Measurements from ENCODE around the gene PAIP2. TPM values are rescaled to one million over a fixed set of nuclear protein-coding genes. Genes with fewer than 3 reads are reported as not detected.
"Not testable (repeated sequence)": the region's sequence is repeated elsewhere in the genome, so short reads cannot be mapped to it uniquely, and the experiment has no call there.

PAIP2 gene
- polyA plus RNA-seq, 1 of the 3 experiments (the other 2 are of a cell fraction): 73.2 TPM

- Histone ChIP-seq H3F3A (replicated peaks; ENCODE audit: insufficient read depth) (peaks cover 31% of the 10 kb centered on the region), H3K4me1 (ENCODE audit: control insufficient read depth in 1 of 2, insufficient read depth in 2 of 2, low read depth in 1 of 2, low read length in 1 of 2) (peaks cover 6 to 22% of the 10 kb centered on the region in 2 experiments; a peak in 3 of 4 replicates), H3K27ac (ENCODE audit: low read depth in 2 of 2, low read length in 1 of 2) (peak overlapping the region in 1 of 2 experiments; percentile 3; a peak in 1 of 4 replicates), H3K4me2 (peak overlapping the region; percentile 12; the same call in 1 of the 2 replicates), H3K36me3 (replicated peaks in 1 of 2; ENCODE audit: control insufficient read depth in 1 of 2, insufficient read depth in 2 of 2, low read length in 1 of 2) (peaks cover 27 to 51% of the 10 kb centered on the region in 2 experiments), H3K79me2 (ENCODE audit: insufficient read depth) (peaks cover 100% of the 10 kb centered on the region), H4K20me1 (ENCODE audit: insufficient read depth) (peaks cover 100% of the 10 kb centered on the region)
- CTCF ChIA-PET; H2AFZ ChIP-seq (ENCODE audit: low read depth); POLR2A ChIA-PET; H3K27me3 ChIP-seq (ENCODE audit: insufficient read depth); H3K9me2 ChIP-seq; H3K9me3 ChIP-seq; H3K9ac ChIP-seq; H3K4me3 ChIP-seq (ENCODE audit: low read depth in 2 of 2, low read length in 1 of 2); DNase-seq: not testable (repeated sequence)
- 93% methylated on average over 9 of the region's 9 CpGs for WGBS (ENCODE audit: low lambda C conversion rate)
- 0 out of 2 replicates have a peak, but pooled peaks have one; percentile 42 for TF ChIP-seq RXRA (IDR thresholded peaks at IDR 0.05; ENCODE audit: borderline replicate concordance, low read depth)
Measured at GRCh38 chr5:139310715-139311186, 30.9 kb upstream of the PAIP2 start.

- peaks cover 100% of the 10 kb centered on the region for H3K79me2 ChIP-seq (ENCODE audit: insufficient read depth)
- peaks cover 38 to 65% of the 10 kb centered on the region in 2 experiments for H3K36me3 ChIP-seq (replicated peaks in 1 of 2; ENCODE audit: control insufficient read depth in 1 of 2, insufficient read depth in 2 of 2, low read length in 1 of 2)
- no peak overlapping the region for H3K27ac ChIP-seq (ENCODE audit: low read depth in 2 of 2, low read length in 1 of 2)
- no peak overlapping the region for H3K9ac ChIP-seq
- ChIA-PET CTCF (interaction anchor here (0.5 to 1.4 kb wide), 2 partner anchors 10 to 1028 kb away, joined by 3 to 8 read pairs; no protein-coding TSS in a partner anchor), POLR2A (no interaction called here)
- peaks cover 100% of the 10 kb centered on the region for H4K20me1 ChIP-seq (ENCODE audit: insufficient read depth)
- TF ChIP-seq EZH2phosphoT487 (IDR thresholded peaks at IDR 0.05; ENCODE audit: borderline replicate concordance, low read depth) (no peak), ELF1 (IDR thresholded peaks at IDR 0.05) (no peak), NFIC (IDR thresholded peaks at IDR 0.05; ENCODE audit: borderline replicate concordance) (no peak), CHD2 (IDR thresholded peaks at IDR 0.05; ENCODE audit: low read length, partially characterized antibody) (no peak), PBX3 (IDR thresholded peaks at IDR 0.05) (no peak), MAX (IDR thresholded peaks at IDR 0.05; ENCODE audit: low read depth) (no peak), RFX5 (IDR thresholded peaks at IDR 0.05; ENCODE audit: low read length) (no peak), SIN3A (IDR thresholded peaks at IDR 0.05; ENCODE audit: borderline replicate concordance, low read depth, low read length) (no peak), IRF3 (IDR thresholded peaks at IDR 0.05; ENCODE audit: low read depth, low read length) (no peak), FOXJ3 (CRISPR knock-in tag; IDR thresholded peaks at IDR 0.05) (no peak), TEAD4 (IDR thresholded peaks at IDR 0.05; ENCODE audit: borderline replicate concordance, insufficient read depth) (no peak), YY1 (IDR thresholded peaks at IDR 0.05; ENCODE audit: low read depth) (no peak), GABPA (IDR thresholded peaks at IDR 0.05; ENCODE audit: low read depth) (no peak), ZBTB33 (IDR thresholded peaks at IDR 0.05; ENCODE audit: borderline replicate concordance, low read depth) (no peak), POLR2AphosphoS5 (IDR thresholded peaks at IDR 0.05; ENCODE audit: low read depth, low read length) (no peak), NRF1 (IDR thresholded peaks at IDR 0.05; ENCODE audit: low read depth, low read length) (no peak), TAF1 (IDR thresholded peaks at IDR 0.05; ENCODE audit: borderline replicate concordance, low read depth, low read length) (no peak), USF2 (IDR thresholded peaks at IDR 0.05; ENCODE audit: borderline replicate concordance, low read depth, low read length) (no peak), RCOR1 (IDR thresholded peaks at IDR 0.05; ENCODE audit: low read length) (no peak), FOXM1 (IDR thresholded peaks at IDR 0.05; ENCODE audit: low read depth) (no peak)
- no peak overlapping the region for H2AFZ ChIP-seq (ENCODE audit: low read depth)
- peaks cover 27% of the 10 kb centered on the region for H3F3A ChIP-seq (replicated peaks; ENCODE audit: insufficient read depth)
- H3K4me3 ChIP-seq (ENCODE audit: low read depth in 2 of 2, low read length in 1 of 2): no peak overlapping the region
- WGBS (ENCODE audit: low lambda C conversion rate): 95% methylated on average over 9 of the region's 9 CpGs
- H3K9me3 ChIP-seq: no peaks in the 10 kb centered on the region
- no peak for DNase-seq
- no peak overlapping the region for H3K4me2 ChIP-seq
- H3K9me2 ChIP-seq: no peaks in the 10 kb centered on the region
- H3K27me3 ChIP-seq (ENCODE audit: insufficient read depth): no peaks in the 10 kb centered on the region
- H3K4me1 ChIP-seq (ENCODE audit: control insufficient read depth in 1 of 2, insufficient read depth in 2 of 2, low read depth in 1 of 2, low read length in 1 of 2): peaks cover 6 to 16% of the 10 kb centered on the region in 2 experiments; a peak in 3 of 4 replicates
Measured at GRCh38 chr5:139312075-139312474, 29.6 kb upstream of the PAIP2 start.

Data from SK-N-SH (cell line).